ENCODE results near the gene ROBO1. TPM values are rescaled to one million over a fixed set of nuclear protein-coding genes. Genes with fewer than 3 reads are reported as not detected.

Gene ROBO1
- total RNA-seq, 6 experiments from 2014 or later = 1.1 to 7.2 (median 4.3) TPM

GRCh38 chr3:78799681-78800080 is 968.1 kb downstream of the ROBO1 start:
- no peaks in the 10 kb centered on the region for H3K4me1 ChIP-seq
- peaks cover 0 to 4% of the 10 kb centered on the region in 2 donors for H3K27me3 ChIP-seq
- TF ChIP-seq POLR2A (IDR thresholded peaks at IDR 0.05) = no peak
- TF ChIP-seq, protein P1, sequence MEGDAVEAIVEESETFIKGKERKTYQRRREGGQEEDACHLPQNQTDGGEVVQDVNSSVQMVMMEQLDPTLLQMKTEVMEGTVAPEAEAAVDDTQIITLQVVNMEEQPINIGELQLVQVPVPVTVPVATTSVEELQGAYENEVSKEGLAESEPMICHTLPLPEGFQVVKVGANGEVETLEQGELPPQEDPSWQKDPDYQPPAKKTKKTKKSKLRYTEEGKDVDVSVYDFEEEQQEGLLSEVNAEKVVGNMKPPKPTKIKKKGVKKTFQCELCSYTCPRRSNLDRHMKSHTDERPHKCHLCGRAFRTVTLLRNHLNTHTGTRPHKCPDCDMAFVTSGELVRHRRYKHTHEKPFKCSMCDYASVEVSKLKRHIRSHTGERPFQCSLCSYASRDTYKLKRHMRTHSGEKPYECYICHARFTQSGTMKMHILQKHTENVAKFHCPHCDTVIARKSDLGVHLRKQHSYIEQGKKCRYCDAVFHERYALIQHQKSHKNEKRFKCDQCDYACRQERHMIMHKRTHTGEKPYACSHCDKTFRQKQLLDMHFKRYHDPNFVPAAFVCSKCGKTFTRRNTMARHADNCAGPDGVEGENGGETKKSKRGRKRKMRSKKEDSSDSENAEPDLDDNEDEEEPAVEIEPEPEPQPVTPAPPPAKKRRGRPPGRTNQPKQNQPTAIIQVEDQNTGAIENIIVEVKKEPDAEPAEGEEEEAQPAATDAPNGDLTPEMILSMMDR (IDR thresholded peaks at IDR 0.05) = no peak
- no peaks in the 10 kb centered on the region for H3K36me3 ChIP-seq
- intact Hi-C loops (cut with DNase I) = no loop called here
- H3K27ac ChIP-seq = no peak overlapping the region
- no peak for DNase-seq
- H3K9me3 ChIP-seq = no peaks in the 10 kb centered on the region
- 88% methylated on average over 1 of the region's 1 CpG for WGBS (ENCODE audit: insufficient coverage, low coverage, low lambda C conversion rate, missing lambda C conversion rate)
- H3K4me3 ChIP-seq = no peak overlapping the region
- no peak for ATAC-seq

DNA sequence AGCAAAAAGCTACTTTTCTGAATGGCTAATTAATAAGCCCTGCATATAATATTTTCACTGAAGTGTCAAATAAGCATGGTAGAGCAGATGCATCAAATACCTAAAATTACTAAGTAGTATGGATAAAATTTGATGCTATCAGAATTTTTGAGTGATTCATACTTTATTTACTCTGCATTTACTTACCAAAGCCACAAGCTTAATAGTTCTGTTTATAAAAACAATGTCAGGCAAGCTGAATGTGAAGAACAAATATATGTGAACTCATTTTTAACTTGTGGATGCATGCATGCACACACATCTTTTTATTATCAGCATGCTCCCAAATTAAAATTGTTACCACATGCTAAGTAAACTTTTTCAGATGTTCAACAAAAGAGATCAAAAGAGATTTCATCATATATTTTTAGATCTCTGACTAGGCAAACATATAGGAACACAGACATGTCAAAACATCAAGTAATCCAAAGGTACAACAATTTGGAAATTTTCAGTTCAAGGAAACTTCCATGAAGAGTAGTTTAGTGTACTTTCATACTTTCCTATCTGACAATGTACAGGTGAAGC is 969.4 kb downstream of the ROBO1 start:
- TF ChIP-seq POLR2A (IDR thresholded peaks at IDR 0.05) = no peak
- TF ChIP-seq, protein P1 (IDR thresholded peaks at IDR 0.05) = no peak
- Histone ChIP-seq H3K27ac (no peak overlapping the region), H3K27me3 (peaks cover 0 to 4% of the 10 kb centered on the region in 2 donors), H3K36me3 (no peaks in the 10 kb centered on the region), H3K9me3 (no peaks in the 10 kb centered on the region), H3K4me1 (no peaks in the 10 kb centered on the region), H3K4me3 (no peak overlapping the region)
- DNase-seq (no peak), ATAC-seq (no peak)
- intact Hi-C loops (cut with DNase I) = no loop called here

DNA sequence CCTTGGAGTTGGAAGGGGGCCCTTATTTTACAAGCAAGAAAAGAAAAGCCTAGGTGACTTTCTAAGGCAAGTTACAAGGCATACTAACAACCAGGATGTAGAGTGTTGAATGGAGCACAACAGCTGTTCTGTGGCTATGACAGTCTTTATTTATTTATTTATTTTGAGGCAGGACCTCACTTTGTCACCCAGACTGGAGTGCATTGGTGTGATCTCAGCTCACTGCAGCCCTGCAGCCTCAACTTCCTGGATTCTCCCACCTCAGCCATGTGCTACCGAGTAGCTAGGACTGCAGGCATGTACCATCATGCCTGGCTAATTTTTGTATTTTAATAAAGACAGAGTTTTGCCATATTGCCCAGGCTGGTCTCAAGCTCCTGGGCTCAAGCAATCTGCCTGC is 973.4 kb downstream of the ROBO1 start:
- H3K9me3 ChIP-seq = no peaks in the 10 kb centered on the region
- intact Hi-C loops (cut with DNase I) = no loop called here
- H3K27ac ChIP-seq = no peak overlapping the region
- H3K36me3 ChIP-seq = no peaks in the 10 kb centered on the region
- ATAC-seq (no peak), DNase-seq (no peak)
- 83% methylated on average over 1 of the region's 1 CpG for WGBS (ENCODE audit: insufficient coverage, low coverage, low lambda C conversion rate, missing lambda C conversion rate)
- H3K4me3 ChIP-seq = no peak overlapping the region
- TF ChIP-seq POLR2A (IDR thresholded peaks at IDR 0.05) = no peak
- TF ChIP-seq, protein P1 (IDR thresholded peaks at IDR 0.05) = no peak
- no peaks in the 10 kb centered on the region for H3K4me1 ChIP-seq
- no peaks in the 10 kb centered on the region for H3K27me3 ChIP-seq

DNA sequence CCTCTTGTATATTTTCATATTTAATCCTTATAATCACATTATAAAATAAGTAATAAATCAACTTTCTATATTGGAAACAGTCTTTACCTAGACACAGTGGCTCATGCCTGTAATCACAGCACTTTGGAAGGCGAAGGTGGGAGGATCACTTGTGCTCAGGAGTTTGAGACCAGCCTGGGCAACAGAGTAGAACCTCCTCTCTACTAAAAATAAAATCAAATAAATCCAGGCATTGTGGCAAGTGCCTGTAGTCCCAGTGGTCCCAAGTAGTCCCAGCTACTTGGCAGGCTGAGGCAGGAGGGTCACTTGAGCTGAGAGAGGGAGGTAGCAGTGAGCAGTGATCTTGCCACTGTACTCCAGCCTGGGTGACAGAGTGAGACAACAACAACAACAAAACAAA is 975.1 kb downstream of the ROBO1 start:
- Histone ChIP-seq H3K4me1 (no peaks in the 10 kb centered on the region), H3K9me3 (no peaks in the 10 kb centered on the region), H3K36me3 (no peaks in the 10 kb centered on the region), H3K27ac (no peak overlapping the region), H3K27me3 (no peaks in the 10 kb centered on the region), H3K4me3 (no peak overlapping the region)
- WGBS (ENCODE audit: insufficient coverage, low coverage, low lambda C conversion rate, missing lambda C conversion rate) = 75% methylated on average over 1 of the region's 1 CpG
- no peak for TF ChIP-seq POLR2A (IDR thresholded peaks at IDR 0.05)
- TF ChIP-seq, protein P1 (IDR thresholded peaks at IDR 0.05) = no peak
- DNase-seq (no peak), ATAC-seq (no peak)
- intact Hi-C loops (cut with DNase I) = no loop called here

GRCh38 chr3:78792212-78792611 is 975.6 kb downstream of the ROBO1 start:
- H3K4me1 ChIP-seq = no peaks in the 10 kb centered on the region
- no peak overlapping the region for H3K27ac ChIP-seq
- H3K9me3 ChIP-seq = no peaks in the 10 kb centered on the region
- intact Hi-C loops (cut with DNase I) = no loop called here
- no peak overlapping the region for H3K4me3 ChIP-seq
- TF ChIP-seq, protein P1 (IDR thresholded peaks at IDR 0.05) = no peak
- no peak for TF ChIP-seq POLR2A (IDR thresholded peaks at IDR 0.05)
- no peaks in the 10 kb centered on the region for H3K27me3 ChIP-seq
- DNase-seq (no peak), ATAC-seq (no peak)
- 85% methylated on average over 1 of the region's 1 CpG for WGBS (ENCODE audit: insufficient coverage, low coverage, low lambda C conversion rate, missing lambda C conversion rate)
- no peaks in the 10 kb centered on the region for H3K36me3 ChIP-seq

Data from right lobe of liver (tissue), 6 donors.